IPS-20b (cell line): ENCODE measurements around the gene ABCB8.
A peak's percentile ranks its signal among the peaks of the same experiment; 100 is the strongest.
"Not testable (repeated sequence)": the region's sequence is repeated elsewhere in the genome, so short reads cannot be mapped to it uniquely, and the experiment has no call there.

Source experiments
- H3K27ac ChIP-seq: one replicate; pipeline ENCODE4 v1.5.1; 2013; ENCODE audit warnings: low read length
- H3K27me3 ChIP-seq: 2 replicates; pipeline ENCODE4 v1.6.1; 2013; ENCODE audit warnings: mild to moderate bottlenecking, low read length, inconsistent platforms; ENCODE audit not compliant: insufficient read depth
- H3K36me3 ChIP-seq: 2 replicates; pipeline ENCODE4 v1.6.1; 2013; ENCODE audit warnings: low read depth, mild to moderate bottlenecking, inconsistent platforms, low read length, moderate library complexity; ENCODE audit not compliant: insufficient read depth
- H3K4me1 ChIP-seq: 2 replicates; pipeline ENCODE4 v1.6.1; 2013; ENCODE audit warnings: mild to moderate bottlenecking, control low read depth, inconsistent platforms, low read length, moderate library complexity; ENCODE audit not compliant: insufficient read depth
- H3K4me3 ChIP-seq: 2 replicates; pipeline ENCODE4 v1.5.1; 2013; ENCODE audit warnings: mild to moderate bottlenecking, low read length, inconsistent platforms
- H3K9ac ChIP-seq: 2 replicates; pipeline ENCODE4 v1.6.1; 2013; ENCODE audit warnings: low read depth, mild to moderate bottlenecking, inconsistent platforms, low read length, moderate library complexity
- H3K9me3 ChIP-seq: 2 replicates; pipeline ENCODE4 v1.6.1; 2013; ENCODE audit warnings: mild to moderate bottlenecking, low read depth, low read length, inconsistent platforms; ENCODE audit not compliant: insufficient read depth

Gene ABCB8

GRCh38 chr7:151010037-151010306 lies 18.3 kb upstream of the ABCB8 start:
- peak overlapping the region; percentile 3; the same call in 1 of the 2 replicates for H3K9ac ChIP-seq
- H3K4me1 ChIP-seq, result peaks cover 19% of the 10 kb centered on the region; the same call in 1 of the 2 replicates
- no peaks in the 10 kb centered on the region for H3K9me3 ChIP-seq
- H3K36me3 ChIP-seq, result no peaks in the 10 kb centered on the region
- peaks cover 12% of the 10 kb centered on the region for H3K27me3 ChIP-seq
- H3K4me3 ChIP-seq, result 0 out of 2 replicates have a peak overlapping the region, but pooled peaks have one; percentile 27
- no peak overlapping the region for H3K27ac ChIP-seq

GRCh38 chr7:151010307-151011096 lies 17.7 kb upstream of the ABCB8 start:
- Histone ChIP-seq H3K9ac (peak overlapping the region; percentile 3; the same call in 1 of the 2 replicates), H3K4me3 (peak overlapping the region; percentile 27; the same call in 1 of the 2 replicates), H3K4me1 (peaks cover 19% of the 10 kb centered on the region; the same call in 1 of the 2 replicates), H3K27ac (no peak overlapping the region), H3K9me3 (no peaks in the 10 kb centered on the region), H3K27me3 (peaks cover 12% of the 10 kb centered on the region), H3K36me3 (no peaks in the 10 kb centered on the region)

GRCh38 chr7:151011097-151011409 lies 17.2 kb upstream of the ABCB8 start:
- Histone ChIP-seq H3K4me1 (peaks cover 19% of the 10 kb centered on the region; the same call in 1 of the 2 replicates), H3K27ac (no peak overlapping the region), H3K36me3 (no peaks in the 10 kb centered on the region), H3K27me3 (peaks cover 13% of the 10 kb centered on the region), H3K9ac (peak overlapping the region; percentile 3; the same call in 1 of the 2 replicates), H3K9me3 (no peaks in the 10 kb centered on the region), H3K4me3 (peak overlapping the region; percentile 27; the same call in 1 of the 2 replicates)

- H3K4me1 ChIP-seq, result peaks cover 19% of the 10 kb centered on the region; the same call in 1 of the 2 replicates
- H3K9ac ChIP-seq, H3K27ac ChIP-seq, H3K36me3 ChIP-seq, H3K9me3 ChIP-seq, H3K4me3 ChIP-seq: not testable (repeated sequence)
- peaks cover 19% of the 10 kb centered on the region for H3K27me3 ChIP-seq
Measured at GRCh38 chr7:151011616-151012015, 16.6 kb upstream of the ABCB8 start.

GRCh38 chr7:151012031-151012692 lies 16.1 kb upstream of the ABCB8 start:
- peaks cover 23% of the 10 kb centered on the region for H3K27me3 ChIP-seq
- H3K36me3 ChIP-seq, result no peaks in the 10 kb centered on the region
- no peak overlapping the region for H3K9ac ChIP-seq
- H3K27ac ChIP-seq, result no peak overlapping the region
- H3K9me3 ChIP-seq, result no peaks in the 10 kb centered on the region
- H3K4me1 ChIP-seq, result peaks cover 19% of the 10 kb centered on the region; the same call in 1 of the 2 replicates
- H3K4me3 ChIP-seq, result 0 out of 2 replicates have a peak overlapping the region, but pooled peaks have one; percentile 63

- H3K9me3 ChIP-seq, result no peaks in the 10 kb centered on the region
- H3K4me3 ChIP-seq, result peak overlapping the region; percentile 63
- peaks cover 31% of the 10 kb centered on the region for H3K27me3 ChIP-seq
- no peaks in the 10 kb centered on the region for H3K36me3 ChIP-seq
- peak overlapping the region; percentile 61; the same call in 1 of the 2 replicates for H3K9ac ChIP-seq
- no peak overlapping the region for H3K27ac ChIP-seq
- H3K4me1 ChIP-seq, result peaks cover 19% of the 10 kb centered on the region; the same call in 1 of the 2 replicates
Measured at GRCh38 chr7:151012911-151013347, 15.3 kb upstream of the ABCB8 start.

GRCh38 chr7:151013356-151013732 lies 14.9 kb upstream of the ABCB8 start:
- Histone ChIP-seq H3K9me3 (no peaks in the 10 kb centered on the region), H3K4me3 (peak overlapping the region; percentile 63; the same call in 1 of the 2 replicates), H3K27me3 (peaks cover 34% of the 10 kb centered on the region), H3K9ac (peak overlapping the region; percentile 61; the same call in 1 of the 2 replicates), H3K36me3 (no peaks in the 10 kb centered on the region), H3K4me1 (peaks cover 17% of the 10 kb centered on the region; the same call in 1 of the 2 replicates), H3K27ac (no peak overlapping the region)

GRCh38 chr7:151013733-151014497 lies 14.3 kb upstream of the ABCB8 start:
- Histone ChIP-seq H3K9ac (peak overlapping the region; percentile 71; the same call in 1 of the 2 replicates), H3K27me3 (peaks cover 40% of the 10 kb centered on the region), H3K4me1 (peaks cover 16% of the 10 kb centered on the region; the same call in 1 of the 2 replicates), H3K4me3 (peak overlapping the region; percentile 63), H3K36me3 (no peaks in the 10 kb centered on the region), H3K27ac (no peak overlapping the region), H3K9me3 (no peaks in the 10 kb centered on the region)

GRCh38 chr7:151014950-151015349 lies 13.3 kb upstream of the ABCB8 start:
- Histone ChIP-seq H3K36me3 (no peaks in the 10 kb centered on the region), H3K4me1 (peaks cover 12% of the 10 kb centered on the region; the same call in 1 of the 2 replicates), H3K9ac (no peak overlapping the region), H3K9me3 (no peaks in the 10 kb centered on the region), H3K27ac (no peak overlapping the region), H3K27me3 (peaks cover 50% of the 10 kb centered on the region), H3K4me3 (no peak overlapping the region)

GRCh38 chr7:151015967-151016366 lies 12.3 kb upstream of the ABCB8 start:
- Histone ChIP-seq H3K9me3 (no peaks in the 10 kb centered on the region), H3K27me3 (peaks cover 61% of the 10 kb centered on the region)

GRCh38 chr7:151016505-151016904 lies 11.7 kb upstream of the ABCB8 start:
- H3K4me1 ChIP-seq, result peaks cover 15% of the 10 kb centered on the region
- no peaks in the 10 kb centered on the region for H3K36me3 ChIP-seq

More at GRCh38 chr7:151015967-151016366, 12.3 kb upstream of the ABCB8 start:
- no peak overlapping the region for H3K4me3 ChIP-seq
- H3K27ac ChIP-seq, result no peak overlapping the region
- no peaks in the 10 kb centered on the region for H3K36me3 ChIP-seq
- peaks cover 14% of the 10 kb centered on the region for H3K4me1 ChIP-seq
- no peak overlapping the region for H3K9ac ChIP-seq

More at GRCh38 chr7:151016505-151016904, 11.7 kb upstream of the ABCB8 start:
- no peak overlapping the region for H3K9ac ChIP-seq
- no peak overlapping the region for H3K27ac ChIP-seq
- H3K9me3 ChIP-seq, result no peaks in the 10 kb centered on the region
- no peak overlapping the region for H3K4me3 ChIP-seq
- H3K27me3 ChIP-seq, result peaks cover 61% of the 10 kb centered on the region
